B cell (primary cell): ENCODE measurements around the gene C1QTNF6. TPM values are rescaled to one million over a fixed set of nuclear protein-coding genes. Genes with fewer than 3 reads are reported as not detected.

ENCODE experiments used
- ATAC-seq: fragments of 200-7000 bp; cut with Tn5 transposase; one replicate; pipeline ENCODE4 v1.10.0; 2021; ENCODE audit warnings: low read depth, mild to moderate bottlenecking, moderate number of reproducible peaks, moderate library complexity
- CTCF ChIA-PET: fragments of 350-600 bp; sonication (Branson Sonifier 250); formaldehyde crosslinking; loops from one replicate; lab custom pipeline; 2021; ENCODE audit warnings: antibody characterized with exemption, inconsistent platforms; lab: Charles Lee
- POLR2A ChIA-PET: fragments of 350-600 bp; sonication (Branson Sonifier 250); formaldehyde crosslinking; loops from one replicate; lab custom pipeline; 2021; ENCODE audit warnings: antibody characterized with exemption; lab: Charles Lee
- DNase-seq: peaks from one replicate; pipeline ENCODE4 v3.0.0; 2013
- H2AFZ ChIP-seq: 2 replicates; pipeline ENCODE4 v1.6.1; 2012; ENCODE audit warnings: mild to moderate bottlenecking, low read depth, low read length; ENCODE audit not compliant: insufficient read depth, poor library complexity, severe bottlenecking
- H3K27ac ChIP-seq, 2 donors: 1 replicate in 1 of 2; 2 replicates in 1 of 2; pipeline ENCODE4 v1.5.1; 2012 to 2013; ENCODE audit warnings: low read length in 2 of 2, mild to moderate bottlenecking in 2 of 2, moderate library complexity in 1 of 2
- H3K27me3 ChIP-seq, 4 experiments: fragments of 200-600 bp in 1 of 4; sonication (generic) in 1 of 4; replicated peaks in 1 of 4; 1 replicate in 2 of 4; 2 replicates in 2 of 4; pipeline versions ENCODE4 v1.6.1 to v1.7.0; 2013 to 2016; ENCODE audit warnings: low read length in 3 of 4, mild to moderate bottlenecking in 2 of 4, mixed read lengths in 1 of 4, moderate library complexity in 1 of 4; ENCODE audit not compliant: insufficient read depth in 4 of 4, control insufficient read depth in 3 of 4; ENCODE audit errors: control extremely low read depth in 1 of 4
- H3K36me3 ChIP-seq, 2 experiments: replicated peaks in 1 of 2; 1 replicate in 1 of 2; 2 replicates in 1 of 2; pipeline versions ENCODE4 v1.6.1 to v1.7.1; 2013; ENCODE audit warnings: low read length in 1 of 2; ENCODE audit not compliant: insufficient read depth in 2 of 2, control insufficient read depth in 1 of 2; ENCODE audit errors: control extremely low read depth in 1 of 2, extremely low read depth in 1 of 2
- H3K4me1 ChIP-seq, 2 donors: fragments of 200-600 bp in 1 of 2; sonication (generic) in 1 of 2; 1 replicate in 1 of 2; 2 replicates in 1 of 2; pipeline versions ENCODE4 v1.5.1 to v1.6.1; 2013 to 2017; ENCODE audit warnings: low read length in 2 of 2; ENCODE audit not compliant: control insufficient read depth in 2 of 2, insufficient read depth in 2 of 2
- H3K4me2 ChIP-seq: replicated peaks from 2 replicates; pipeline ENCODE3; 2012; ENCODE audit warnings: mild to moderate bottlenecking, low read depth, low read length; ENCODE audit not compliant: poor library complexity, severe bottlenecking
- H3K4me3 ChIP-seq, 5 experiments: fragments of 200-600 bp in 1 of 5; sonication (generic) in 1 of 5; 1 replicate in 3 of 5; 2 replicates in 2 of 5; pipeline versions ENCODE4 v1.5.1 to v1.7.0; 2011 to 2016; ENCODE audit warnings: low read length in 4 of 5, mild to moderate bottlenecking in 4 of 5, low read depth in 2 of 5, control low read depth in 1 of 5, moderate library complexity in 1 of 5; ENCODE audit not compliant: insufficient read depth in 1 of 5; ENCODE audit errors: control extremely low read depth in 1 of 5, extremely low read depth in 1 of 5
- H3K79me2 ChIP-seq: fragments of 200-600 bp; sonication (generic); one replicate; pipeline ENCODE4 v1.6.0; 2016; ENCODE audit warnings: low read length; ENCODE audit not compliant: control insufficient read depth, insufficient read depth
- H3K9ac ChIP-seq: fragments of 200-600 bp; sonication (generic); 2 replicates; pipeline ENCODE4 v1.6.1; 2017; ENCODE audit warnings: mild to moderate bottlenecking, low read length, moderate library complexity
- H3K9me3 ChIP-seq, 3 donors: one replicate each; pipeline versions ENCODE4 v1.6.1 to v1.7.1; 2013; ENCODE audit warnings: low read length in 2 of 3; ENCODE audit not compliant: control insufficient read depth in 2 of 3, insufficient read depth in 1 of 3; ENCODE audit errors: control extremely low read depth in 1 of 3
- H4K20me1 ChIP-seq: 2 replicates; pipeline ENCODE4 v1.6.0; 2012; ENCODE audit warnings: mild to moderate bottlenecking, low read length; ENCODE audit not compliant: insufficient read depth, control insufficient read depth, poor library complexity, severe bottlenecking
- H3K27ac Mint-ChIP-seq: one replicate; pipeline ENCODE4 v1.8.0; 2021; ENCODE audit warnings: mixed read lengths
- H3K27me3 Mint-ChIP-seq: one replicate; pipeline ENCODE4 v1.8.0; 2021; ENCODE audit warnings: mixed read lengths
- H3K4me1 Mint-ChIP-seq: one replicate; pipeline ENCODE4 v1.8.0; 2021; ENCODE audit warnings: mixed read lengths
- H3K4me3 Mint-ChIP-seq: one replicate; pipeline ENCODE4 v1.8.0; 2021; ENCODE audit warnings: mixed read lengths
- H3K9me3 Mint-ChIP-seq: one replicate; pipeline ENCODE4 v1.8.0; 2022; ENCODE audit warnings: mixed read lengths; ENCODE audit not compliant: insufficient read depth
- EZH2 ChIP-seq: IDR thresholded peaks from 2 replicates; pipeline ENCODE4 v1.6.1; 2012; ENCODE audit warnings: borderline replicate concordance, low read depth, mild to moderate bottlenecking, moderate library complexity, low read length; ENCODE audit not compliant: insufficient read depth, poor library complexity, severe bottlenecking
- WGBS: methylation state at CpG from one replicate; pipeline ENCODE4 v1.1.5; 2013; ENCODE audit warnings: missing lambda C conversion rate; ENCODE audit not compliant: insufficient coverage; 5-methylcytosine and 5-hydroxymethylcytosine counted together
- intact Hi-C: fragments of 100-400 bp; cut with micrococcal nuclease; formaldehyde crosslinking; loops from one replicate; pipeline ENCODE4 v1.10.0; 2022
- polyA plus RNA-seq: library from polyadenylated mRNA; depleted of rRNA; stranded (reverse); fragments of >200 nt; gene quantifications from 2 replicates; pipeline ENCODE4 v1.2.3, GENCODE V29; 2012
- total RNA-seq, 2 donors: library from RNA; stranded (reverse); fragments of 120-200 nt in 1 of 2; gene quantifications; 1 replicate in 1 of 2; 2 replicates in 1 of 2; pipeline versions ENCODE4 v1.2.3 to v1.2.4, GENCODE V29; 2013 to 2022
- TF ChIP-seq, protein P1 (sequence below): fragments of 200-600 bp; IDR thresholded peaks from one replicate; pipeline ENCODE4 v1.8.0; 2022; ENCODE audit warnings: antibody characterized with exemption, mild to moderate bottlenecking

Gene C1QTNF6
- total and polyA plus RNA-seq, 2 donors (not counting 1 experiment from before 2014, with no cell fraction given) = 18.5 to 33.9 TPM

DNA sequence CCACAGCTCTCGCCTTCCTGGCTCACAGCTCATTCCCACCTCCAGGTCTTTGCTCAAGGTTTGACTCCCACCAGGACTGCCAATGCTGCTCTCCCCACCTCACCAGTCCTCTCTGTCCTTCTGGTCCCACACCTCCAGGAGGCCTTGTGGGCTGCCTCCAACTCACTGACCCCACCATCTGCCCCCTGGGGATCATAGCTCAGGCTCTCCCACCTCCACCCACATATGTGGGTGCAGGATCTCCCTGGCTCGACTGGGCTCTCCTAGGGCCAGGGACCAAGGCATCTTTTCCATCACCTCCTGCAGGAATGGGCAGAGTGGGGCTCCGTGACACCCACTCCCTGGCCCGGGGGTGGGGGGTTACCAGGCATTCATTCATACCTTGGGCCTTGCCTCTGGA lies 38.0 kb upstream of the C1QTNF6 start:
- H3K27ac ChIP-seq = peak overlapping the region in 1 of 2 donors; percentile 87
- DNase-seq = no peak

DNA sequence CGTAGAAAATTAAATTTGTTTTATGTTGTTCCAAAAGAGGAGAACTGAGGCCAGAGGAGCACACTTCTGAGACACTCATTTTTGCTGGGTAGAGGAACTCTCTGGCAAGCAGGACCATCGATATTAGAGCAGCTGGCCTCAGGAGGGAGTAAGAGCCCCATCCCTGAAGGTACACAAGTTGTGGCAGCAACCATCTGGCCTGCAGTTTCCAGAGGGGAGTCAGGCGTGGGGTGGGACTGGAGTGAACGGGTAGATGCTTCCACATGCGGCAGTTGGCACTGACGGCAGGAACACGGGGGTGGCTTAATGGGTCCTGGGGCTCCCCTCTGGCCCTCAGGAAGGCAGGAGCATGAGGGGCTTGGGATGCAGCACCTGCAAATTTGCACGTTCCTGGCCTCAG lies 37.4 kb upstream of the C1QTNF6 start:
- Histone ChIP-seq H3K9me3 (peaks cover 0 to 15% (median 0%) of the 10 kb centered on the region in 3 donors), H3K4me3 (no peak overlapping the region), H4K20me1 (no peaks in the 10 kb centered on the region), H2AFZ (no peak overlapping the region), H3K4me1 (peaks cover 91 to 96% of the 10 kb centered on the region in 2 donors), H3K27ac (peak overlapping the region in 1 of 2 donors; percentile 87), H3K36me3 (peaks cover 0 to 62% of the 10 kb centered on the region in 2 experiments), H3K79me2 (peaks cover 41% of the 10 kb centered on the region), H3K4me2 (peak overlapping the region; percentile 6), H3K27me3 (no peaks in the 10 kb centered on the region), H3K9ac (no peak overlapping the region)
- Mint-ChIP-seq H3K27me3 (no peaks in the 10 kb centered on the region), H3K9me3 (no peaks in the 10 kb centered on the region), H3K4me3 (peak overlapping the region; percentile 32), H3K27ac (peak overlapping the region; percentile 98), H3K4me1 (peaks cover 86% of the 10 kb centered on the region)
- ATAC-seq = no peak
- 76% methylated on average over 7 of the region's 8 CpGs for WGBS
- ChIA-PET POLR2A (interaction anchor here (1.9 to 5.2 kb wide), 3 partner anchors 14 to 35 kb away, joined by 4 to 83 read pairs (median 5); partner anchors contain the start of gene RAC2), CTCF (interaction anchor here (0.6 to 11.7 kb wide), 12 partner anchors 16 to 233 kb away, joined by 3 to 129 read pairs (median 4); partner anchors contain the start of gene RAC2)
- TF ChIP-seq, protein P1, sequence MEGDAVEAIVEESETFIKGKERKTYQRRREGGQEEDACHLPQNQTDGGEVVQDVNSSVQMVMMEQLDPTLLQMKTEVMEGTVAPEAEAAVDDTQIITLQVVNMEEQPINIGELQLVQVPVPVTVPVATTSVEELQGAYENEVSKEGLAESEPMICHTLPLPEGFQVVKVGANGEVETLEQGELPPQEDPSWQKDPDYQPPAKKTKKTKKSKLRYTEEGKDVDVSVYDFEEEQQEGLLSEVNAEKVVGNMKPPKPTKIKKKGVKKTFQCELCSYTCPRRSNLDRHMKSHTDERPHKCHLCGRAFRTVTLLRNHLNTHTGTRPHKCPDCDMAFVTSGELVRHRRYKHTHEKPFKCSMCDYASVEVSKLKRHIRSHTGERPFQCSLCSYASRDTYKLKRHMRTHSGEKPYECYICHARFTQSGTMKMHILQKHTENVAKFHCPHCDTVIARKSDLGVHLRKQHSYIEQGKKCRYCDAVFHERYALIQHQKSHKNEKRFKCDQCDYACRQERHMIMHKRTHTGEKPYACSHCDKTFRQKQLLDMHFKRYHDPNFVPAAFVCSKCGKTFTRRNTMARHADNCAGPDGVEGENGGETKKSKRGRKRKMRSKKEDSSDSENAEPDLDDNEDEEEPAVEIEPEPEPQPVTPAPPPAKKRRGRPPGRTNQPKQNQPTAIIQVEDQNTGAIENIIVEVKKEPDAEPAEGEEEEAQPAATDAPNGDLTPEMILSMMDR = no peak
- TF ChIP-seq EZH2 = no peak
- intact Hi-C loops = loop anchor here (2.0 kb wide), 1 partner anchor 35 kb away; no protein-coding TSS in a partner anchor
- peak; percentile 53 for DNase-seq

More for the DNA sequence above, 38.0 kb upstream of the C1QTNF6 start:
- peak overlapping the region; percentile 6 for H3K4me2 ChIP-seq
- peaks cover 0 to 69% of the 10 kb centered on the region in 2 experiments for H3K36me3 ChIP-seq
- ChIA-PET CTCF (interaction anchor here (1.2 to 11.7 kb wide), 9 partner anchors 15 to 232 kb away, joined by 3 to 129 read pairs (median 5); partner anchors contain the start of gene RAC2), POLR2A (interaction anchor here (0.6 to 5.2 kb wide), 5 partner anchors 11 to 34 kb away, joined by 4 to 83 read pairs (median 6); partner anchors contain the start of gene RAC2)
- peaks cover 91 to 96% of the 10 kb centered on the region in 2 donors for H3K4me1 ChIP-seq
- peaks cover 0 to 14% (median 0%) of the 10 kb centered on the region in 3 donors for H3K9me3 ChIP-seq
- WGBS = 81% methylated on average over 4 of the region's 4 CpGs
- H3K27me3 ChIP-seq = no peaks in the 10 kb centered on the region
- TF ChIP-seq, protein P1 = no peak
- no peak for TF ChIP-seq EZH2
- H3K27me3 Mint-ChIP-seq = no peaks in the 10 kb centered on the region
- H3K4me3 ChIP-seq = no peak overlapping the region
- H3K27ac Mint-ChIP-seq = peak overlapping the region; percentile 98
- H3K79me2 ChIP-seq = peaks cover 39% of the 10 kb centered on the region
- H3K9ac ChIP-seq = no peak overlapping the region
- H4K20me1 ChIP-seq = no peaks in the 10 kb centered on the region
- H2AFZ ChIP-seq = no peak overlapping the region
- H3K4me3 Mint-ChIP-seq = no peak overlapping the region
- intact Hi-C loops = no loop called here
- no peaks in the 10 kb centered on the region for H3K9me3 Mint-ChIP-seq
- no peak for ATAC-seq
- H3K4me1 Mint-ChIP-seq = peaks cover 86% of the 10 kb centered on the region
